HepG2 (cell line): ENCODE measurements around the gene HECTD2. TPM values are rescaled to one million over a fixed set of nuclear protein-coding genes. Genes with fewer than 3 reads are reported as not detected.
A peak's percentile ranks its signal among the peaks of the same experiment; 100 is the strongest.

Source experiments
- BATF2 ChIP-seq: sonication (generic); formaldehyde crosslinking; IDR thresholded peaks from 2 replicates; pipeline ENCODE4 v1.8.0; 2022; ENCODE audit warnings: mild to moderate bottlenecking, missing genetic modification reagents, moderate library complexity
- CBX1 ChIP-seq: IDR thresholded peaks from one replicate; pipeline ENCODE4 v1.6.1; 2016; ENCODE audit warnings: antibody characterized with exemption, low read depth
- CREB1 ChIP-seq, 2 experiments: fragments of 450-650 bp in 1 of 2; IDR thresholded peaks; 2 replicates each; pipeline ENCODE4 v1.6.1; 2016 to 2017; ENCODE audit warnings: control low read depth in 1 of 2, mild to moderate bottlenecking in 1 of 2, missing compliant biosample characterization in 1 of 2, missing genetic modification characterization in 1 of 2
- EZH2 ChIP-seq: conservative IDR thresholded peaks from 2 replicates; pipeline ENCODE4 v1.6.1; 2012; ENCODE audit warnings: mild to moderate bottlenecking, low read depth, low read length, moderate library complexity
- KDM2A ChIP-seq: sonication (generic); formaldehyde crosslinking; IDR thresholded peaks from 2 replicates; pipeline ENCODE4 v1.4.0; 2020; ENCODE audit warnings: low read depth, missing genetic modification reagents, borderline replicate concordance
- MYC ChIP-seq: sonication (generic); formaldehyde crosslinking; IDR thresholded peaks from 2 replicates; pipeline ENCODE4 v1.9.0; 2021; ENCODE audit warnings: missing genetic modification reagents, borderline replicate concordance
- ONECUT2 ChIP-seq: sonication (generic); formaldehyde crosslinking; IDR thresholded peaks from 2 replicates; pipeline ENCODE4 v1.4.0; 2020; ENCODE audit warnings: missing genetic modification reagents
- RBM39 ChIP-seq: fragments of 200-400 bp; formaldehyde crosslinking; IDR thresholded peaks from one replicate; pipeline ENCODE4 v1.6.1; 2018; ENCODE audit warnings: antibody characterized with exemption, mild to moderate bottlenecking, low read depth, low read length; ENCODE audit not compliant: poor library complexity, severe bottlenecking
- SP4 ChIP-seq: sonication (generic); formaldehyde crosslinking; IDR thresholded peaks from 2 replicates; pipeline ENCODE4 v1.8.1; 2023; ENCODE audit warnings: mild to moderate bottlenecking, missing genetic modification reagents
- SPEN ChIP-seq: sonication (generic); formaldehyde crosslinking; IDR thresholded peaks from 2 replicates; pipeline ENCODE4 v1.5.1; 2020; ENCODE audit warnings: low read depth, mild to moderate bottlenecking, missing genetic modification reagents
- SSRP1 ChIP-seq: IDR thresholded peaks from 2 replicates; pipeline ENCODE4 v1.6.1; 2016; ENCODE audit warnings: control low read depth
- THAP7 ChIP-seq: sonication (generic); formaldehyde crosslinking; IDR thresholded peaks from 2 replicates; pipeline ENCODE4 v1.8.1; 2023; ENCODE audit warnings: mild to moderate bottlenecking, missing genetic modification reagents
- ZNF317 ChIP-seq: sonication (generic); formaldehyde crosslinking; IDR thresholded peaks from 2 replicates; pipeline ENCODE4 v1.5.0; 2020; ENCODE audit warnings: mild to moderate bottlenecking, missing genetic modification reagents
- ZNF44 ChIP-seq: sonication (generic); formaldehyde crosslinking; IDR thresholded peaks from 2 replicates; pipeline ENCODE4 v1.5.1; 2020; ENCODE audit warnings: mild to moderate bottlenecking, missing genetic modification reagents
- polyA plus RNA-seq, 8 experiments: library from polyadenylated mRNA; depleted of rRNA in 3 of 8; stranded (reverse) in 7 of 8; unstranded in 1 of 8; fragments of >200 nt; fragmentation: Illumina TruSeq in 4 of 8; extraction: Trizol in 4 of 8; gene quantifications; 2 replicates each; pipeline versions ENCODE4 v1.2.1 to v1.2.3, GENCODE V29; 2011 to 2016; ENCODE audit warnings: low read depth in 4 of 8, missing spikeins in 1 of 8, mixed read lengths in 1 of 8; ENCODE audit not compliant: insufficient read depth in 1 of 8
- total RNA-seq, 5 experiments: library from RNA; depleted of rRNA; stranded (reverse); fragments of >200 nt; fragmentation: Illumina TruSeq; extraction: Trizol; gene quantifications; 2 replicates each; pipeline ENCODE4 v1.2.3, GENCODE V29; 2016; ENCODE audit warnings: low read depth in 1 of 5
- TF ChIP-seq, protein P1 (sequence below): sonication (generic); formaldehyde crosslinking; IDR thresholded peaks from 2 replicates; pipeline ENCODE4 v1.5.0; 2020; ENCODE audit warnings: missing genetic modification reagents
- TF ChIP-seq, protein P2 (sequence below): sonication (generic); formaldehyde crosslinking; IDR thresholded peaks from 2 replicates; pipeline ENCODE4 v1.5.0; 2020; ENCODE audit warnings: mild to moderate bottlenecking, missing genetic modification reagents
- TF ChIP-seq, protein P3 (sequence below): sonication (generic); formaldehyde crosslinking; IDR thresholded peaks from 2 replicates; pipeline ENCODE4 v1.4.0; 2020; ENCODE audit warnings: mild to moderate bottlenecking, missing genetic modification reagents
- TF ChIP-seq, protein P4 (sequence below): sonication (generic); formaldehyde crosslinking; IDR thresholded peaks from 2 replicates; pipeline ENCODE4 v1.4.0; 2020; ENCODE audit warnings: mild to moderate bottlenecking, missing genetic modification reagents

Gene HECTD2
- total and polyA plus RNA-seq, 2 of the 13 experiments (the other 11 are each of a cell fraction or from before 2014, with no cell fraction given): 3.2 to 5.2 TPM

DNA sequence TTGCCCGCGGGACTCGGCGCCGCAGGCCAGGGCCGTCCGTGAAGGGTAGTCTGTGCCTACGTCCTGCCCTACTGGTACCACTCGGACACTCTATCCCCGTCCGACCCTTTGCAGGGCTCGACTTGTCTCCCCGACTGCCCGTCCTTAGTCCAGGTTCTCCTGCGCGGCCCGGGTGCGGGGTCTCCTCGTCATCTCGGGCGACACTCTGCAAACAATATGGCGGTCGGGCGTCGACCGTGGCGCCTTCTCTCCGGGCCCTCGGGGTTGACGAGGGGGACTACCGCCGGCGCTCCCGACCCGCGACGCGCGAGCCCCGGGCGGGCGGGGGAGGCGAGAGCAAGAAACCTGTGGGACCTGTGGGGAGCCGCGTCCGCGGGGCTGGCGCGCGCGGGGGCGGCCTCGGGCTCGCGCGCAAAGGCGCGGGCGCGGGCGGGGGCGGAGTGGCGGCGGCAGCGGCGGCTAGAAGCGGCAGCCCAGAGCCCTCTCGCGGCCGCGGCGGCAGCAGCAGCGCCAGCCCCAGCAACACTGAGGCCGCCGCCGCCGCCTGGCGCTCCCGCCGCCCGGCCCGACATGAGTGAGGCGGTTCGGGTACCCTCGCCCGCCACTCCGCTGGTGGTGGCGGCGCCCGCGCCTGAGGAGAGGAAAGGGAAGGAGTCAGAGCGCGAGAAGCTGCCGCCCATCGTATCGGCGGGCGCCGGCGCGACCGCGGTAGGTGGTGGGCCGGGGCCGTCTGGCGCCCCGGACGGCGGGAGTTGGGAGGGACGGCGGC, at the start of gene HECTD2 (continued):
- TF ChIP-seq ZNF317 (CRISPR knock-in tag) (peak; percentile 54; the same call in 1 of the 2 replicates), THAP7 (0 out of 2 replicates have a peak, but pooled peaks have one; percentile 72), MYC (CRISPR knock-in tag) (peak; percentile 44; the same call in 1 of the 2 replicates), SSRP1 (no peak), RBM39 (peak; percentile 18), SP4 (CRISPR knock-in tag) (no peak), ONECUT2 (CRISPR knock-in tag) (no peak), SPEN (CRISPR knock-in tag) (no peak), KDM2A (peak; percentile 83), ZNF44 (CRISPR knock-in tag) (no peak), CREB1 (IDR thresholded peaks at IDR 0.05) (peak; percentile 65), CREB1 (CRISPR knock-in tag; IDR thresholded peaks at IDR 0.05) (no peak), BATF2 (0 out of 2 replicates have a peak, but pooled peaks have one; percentile 25), CBX1 (no peak), EZH2 (no peak)
- TF ChIP-seq, protein P1, sequence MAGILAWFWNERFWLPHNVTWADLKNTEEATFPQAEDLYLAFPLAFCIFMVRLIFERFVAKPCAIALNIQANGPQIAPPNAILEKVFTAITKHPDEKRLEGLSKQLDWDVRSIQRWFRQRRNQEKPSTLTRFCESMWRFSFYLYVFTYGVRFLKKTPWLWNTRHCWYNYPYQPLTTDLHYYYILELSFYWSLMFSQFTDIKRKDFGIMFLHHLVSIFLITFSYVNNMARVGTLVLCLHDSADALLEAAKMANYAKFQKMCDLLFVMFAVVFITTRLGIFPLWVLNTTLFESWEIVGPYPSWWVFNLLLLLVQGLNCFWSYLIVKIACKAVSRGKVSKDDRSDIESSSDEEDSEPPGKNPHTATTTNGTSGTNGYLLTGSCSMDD (CRISPR knock-in tag): no peak
- TF ChIP-seq, protein P2, sequence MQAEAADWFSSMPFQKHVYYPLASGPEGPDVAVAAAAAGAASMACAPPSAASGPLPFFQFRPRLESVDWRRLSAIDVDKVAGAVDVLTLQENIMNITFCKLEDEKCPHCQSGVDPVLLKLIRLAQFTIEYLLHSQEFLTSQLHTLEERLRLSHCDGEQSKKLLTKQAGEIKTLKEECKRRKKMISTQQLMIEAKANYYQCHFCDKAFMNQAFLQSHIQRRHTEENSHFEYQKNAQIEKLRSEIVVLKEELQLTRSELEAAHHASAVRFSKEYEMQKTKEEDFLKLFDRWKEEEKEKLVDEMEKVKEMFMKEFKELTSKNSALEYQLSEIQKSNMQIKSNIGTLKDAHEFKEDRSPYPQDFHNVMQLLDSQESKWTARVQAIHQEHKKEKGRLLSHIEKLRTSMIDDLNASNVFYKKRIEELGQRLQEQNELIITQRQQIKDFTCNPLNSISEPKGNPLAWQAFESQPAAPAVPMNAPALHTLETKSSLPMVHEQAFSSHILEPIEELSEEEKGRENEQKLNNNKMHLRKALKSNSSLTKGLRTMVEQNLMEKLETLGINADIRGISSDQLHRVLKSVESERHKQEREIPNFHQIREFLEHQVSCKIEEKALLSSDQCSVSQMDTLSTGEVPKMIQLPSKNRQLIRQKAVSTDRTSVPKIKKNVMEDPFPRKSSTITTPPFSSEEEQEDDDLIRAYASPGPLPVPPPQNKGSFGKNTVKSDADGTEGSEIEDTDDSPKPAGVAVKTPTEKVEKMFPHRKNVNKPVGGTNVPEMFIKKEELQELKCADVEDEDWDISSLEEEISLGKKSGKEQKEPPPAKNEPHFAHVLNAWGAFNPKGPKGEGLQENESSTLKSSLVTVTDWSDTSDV (CRISPR knock-in tag): no peak
- TF ChIP-seq, protein P3, sequence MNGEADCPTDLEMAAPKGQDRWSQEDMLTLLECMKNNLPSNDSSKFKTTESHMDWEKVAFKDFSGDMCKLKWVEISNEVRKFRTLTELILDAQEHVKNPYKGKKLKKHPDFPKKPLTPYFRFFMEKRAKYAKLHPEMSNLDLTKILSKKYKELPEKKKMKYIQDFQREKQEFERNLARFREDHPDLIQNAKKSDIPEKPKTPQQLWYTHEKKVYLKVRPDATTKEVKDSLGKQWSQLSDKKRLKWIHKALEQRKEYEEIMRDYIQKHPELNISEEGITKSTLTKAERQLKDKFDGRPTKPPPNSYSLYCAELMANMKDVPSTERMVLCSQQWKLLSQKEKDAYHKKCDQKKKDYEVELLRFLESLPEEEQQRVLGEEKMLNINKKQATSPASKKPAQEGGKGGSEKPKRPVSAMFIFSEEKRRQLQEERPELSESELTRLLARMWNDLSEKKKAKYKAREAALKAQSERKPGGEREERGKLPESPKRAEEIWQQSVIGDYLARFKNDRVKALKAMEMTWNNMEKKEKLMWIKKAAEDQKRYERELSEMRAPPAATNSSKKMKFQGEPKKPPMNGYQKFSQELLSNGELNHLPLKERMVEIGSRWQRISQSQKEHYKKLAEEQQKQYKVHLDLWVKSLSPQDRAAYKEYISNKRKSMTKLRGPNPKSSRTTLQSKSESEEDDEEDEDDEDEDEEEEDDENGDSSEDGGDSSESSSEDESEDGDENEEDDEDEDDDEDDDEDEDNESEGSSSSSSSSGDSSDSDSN: peak; percentile 79
- TF ChIP-seq, protein P4, sequence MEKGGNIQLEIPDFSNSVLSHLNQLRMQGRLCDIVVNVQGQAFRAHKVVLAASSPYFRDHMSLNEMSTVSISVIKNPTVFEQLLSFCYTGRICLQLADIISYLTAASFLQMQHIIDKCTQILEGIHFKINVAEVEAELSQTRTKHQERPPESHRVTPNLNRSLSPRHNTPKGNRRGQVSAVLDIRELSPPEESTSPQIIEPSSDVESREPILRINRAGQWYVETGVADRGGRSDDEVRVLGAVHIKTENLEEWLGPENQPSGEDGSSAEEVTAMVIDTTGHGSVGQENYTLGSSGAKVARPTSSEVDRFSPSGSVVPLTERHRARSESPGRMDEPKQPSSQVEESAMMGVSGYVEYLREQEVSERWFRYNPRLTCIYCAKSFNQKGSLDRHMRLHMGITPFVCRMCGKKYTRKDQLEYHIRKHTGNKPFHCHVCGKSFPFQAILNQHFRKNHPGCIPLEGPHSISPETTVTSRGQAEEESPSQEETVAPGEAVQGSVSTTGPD: no peak
